Left renal pelvis (tissue), 4 donors: ENCODE measurements around the gene SEL1L3. TPM values are rescaled to one million over a fixed set of nuclear protein-coding genes. Genes with fewer than 3 reads are reported as not detected.

Source experiments
- DNase-seq, 4 donors: peaks; one replicate each; pipeline ENCODE4 v3.0.0-alpha.2; 2013; ENCODE audit warnings: low read depth in 4 of 4, low spot score in 3 of 4
- polyA plus RNA-seq, 4 donors: library from polyadenylated mRNA; unstranded; fragments of 120-200 nt; gene quantifications; one replicate each; pipeline ENCODE4 v1.2.1, GENCODE V29; 2013; ENCODE audit not compliant: insufficient read length in 4 of 4

Gene SEL1L3
- polyA plus RNA-seq, 4 donors = 11.2 to 25.6 (median 20.7) TPM

- DNase-seq = no peak
Measured at GRCh38 chr4:25759101-25759500, 103.7 kb downstream of the SEL1L3 start.

- no peak for DNase-seq
Measured at GRCh38 chr4:25757452-25757851, 105.3 kb downstream of the SEL1L3 start.

DNA sequence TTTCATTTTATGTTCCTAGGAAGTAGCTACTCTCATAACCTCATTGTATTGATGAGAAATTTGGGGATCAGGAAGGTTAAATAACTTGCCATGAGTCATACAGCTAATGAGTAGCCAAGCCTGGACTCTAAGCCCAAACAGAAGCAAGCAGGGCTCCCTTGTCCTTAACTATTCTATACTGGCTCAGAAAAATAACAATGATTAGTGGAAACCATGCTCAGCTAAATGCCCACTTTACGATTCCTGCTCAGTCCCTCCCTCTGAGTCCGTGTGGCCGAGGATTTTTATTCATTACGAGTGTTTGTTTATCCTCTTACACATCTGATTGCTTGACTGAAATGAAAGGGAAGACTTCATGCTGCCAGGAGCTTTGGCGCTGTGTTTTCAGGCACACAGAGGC, 106.3 kb downstream of the SEL1L3 start:
- DNase-seq = no peak

- DNase-seq = no peak
Measured at GRCh38 chr4:25755911-25756310, 106.9 kb downstream of the SEL1L3 start.

DNA sequence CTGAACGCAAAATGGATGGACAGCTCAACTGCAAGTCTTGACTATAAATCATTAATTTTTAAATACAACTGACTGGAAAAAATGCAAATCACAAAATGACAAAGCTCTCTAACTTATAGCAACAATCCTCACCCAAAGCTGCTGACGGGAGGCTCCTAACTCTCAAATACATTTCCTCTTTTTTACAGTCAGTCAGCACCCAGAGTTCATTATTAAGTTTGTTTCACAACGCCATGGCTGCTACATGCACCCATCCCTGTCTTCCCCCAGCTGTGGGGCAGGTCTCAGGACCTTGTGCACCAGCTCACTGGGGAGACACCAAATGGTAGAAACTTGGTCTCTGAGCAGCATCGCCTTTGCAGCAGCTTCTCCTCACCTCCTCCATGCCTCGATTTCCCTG, 109.5 kb downstream of the SEL1L3 start:
- DNase-seq = no peak

DNA sequence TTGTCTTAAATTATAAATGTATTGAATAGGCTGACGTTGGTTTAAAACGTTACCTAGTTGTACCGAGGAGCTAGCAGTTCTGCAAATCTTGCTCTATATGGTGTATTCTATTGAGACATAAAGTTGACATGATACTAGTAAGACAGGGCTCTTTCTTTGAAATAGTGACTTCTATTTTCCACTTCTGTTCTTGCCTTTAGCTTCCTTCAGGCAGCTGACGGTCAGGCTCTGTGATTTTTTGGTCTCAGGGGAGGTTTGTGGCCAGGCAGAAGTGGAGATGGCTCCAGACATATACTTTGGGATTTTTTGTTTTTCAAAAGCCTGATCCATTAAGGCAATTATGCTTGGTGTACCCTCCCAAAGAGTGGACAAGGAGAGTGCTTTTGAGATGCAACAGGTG, 111.9 kb downstream of the SEL1L3 start:
- DNase-seq = no peak

GRCh38 chr4:25749150-25749794, 113.5 kb downstream of the SEL1L3 start:
- no peak for DNase-seq

- no peak for DNase-seq
Measured at GRCh38 chr4:25743971-25744370, 118.8 kb downstream of the SEL1L3 start.

DNA sequence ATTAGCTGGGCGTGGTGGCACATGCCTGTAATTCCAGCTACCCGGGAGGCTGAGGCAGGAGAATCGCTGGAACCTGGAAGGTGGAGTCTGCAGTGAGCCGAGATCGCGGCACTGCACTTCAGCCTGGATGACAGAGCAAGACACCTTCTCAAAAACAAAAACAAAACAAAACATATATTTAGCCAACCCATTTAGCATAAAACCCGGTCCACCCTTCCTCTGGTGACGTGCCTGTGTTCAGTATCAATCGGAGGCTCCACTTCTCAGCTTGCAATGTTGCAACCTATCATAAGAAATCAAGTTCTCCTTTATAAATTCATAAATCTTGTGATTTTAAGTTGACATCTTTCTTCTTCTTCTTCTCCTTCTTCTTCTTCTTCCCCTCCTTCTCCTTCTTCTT, 133.2 kb downstream of the SEL1L3 start:
- DNase-seq = no peak

DNA sequence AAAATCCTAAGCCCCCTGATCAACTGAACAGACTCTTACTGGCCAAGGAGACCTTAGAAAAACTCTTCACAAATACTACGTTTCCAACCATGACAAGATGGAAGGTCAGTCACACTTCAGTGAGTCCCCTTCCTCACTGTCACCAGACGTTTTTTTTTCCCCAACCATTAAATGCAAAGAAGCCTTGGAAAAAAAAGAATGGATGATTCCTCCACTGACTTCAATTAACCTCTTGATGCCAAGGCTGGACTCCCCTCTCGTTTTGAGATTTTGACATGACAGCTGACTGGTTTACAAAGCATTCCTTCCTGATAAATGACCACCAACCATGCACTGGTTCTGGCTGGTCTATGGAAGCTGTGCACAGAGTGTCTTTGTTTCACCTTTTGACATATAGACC, 133.9 kb downstream of the SEL1L3 start:
- DNase-seq = no peak

DNA sequence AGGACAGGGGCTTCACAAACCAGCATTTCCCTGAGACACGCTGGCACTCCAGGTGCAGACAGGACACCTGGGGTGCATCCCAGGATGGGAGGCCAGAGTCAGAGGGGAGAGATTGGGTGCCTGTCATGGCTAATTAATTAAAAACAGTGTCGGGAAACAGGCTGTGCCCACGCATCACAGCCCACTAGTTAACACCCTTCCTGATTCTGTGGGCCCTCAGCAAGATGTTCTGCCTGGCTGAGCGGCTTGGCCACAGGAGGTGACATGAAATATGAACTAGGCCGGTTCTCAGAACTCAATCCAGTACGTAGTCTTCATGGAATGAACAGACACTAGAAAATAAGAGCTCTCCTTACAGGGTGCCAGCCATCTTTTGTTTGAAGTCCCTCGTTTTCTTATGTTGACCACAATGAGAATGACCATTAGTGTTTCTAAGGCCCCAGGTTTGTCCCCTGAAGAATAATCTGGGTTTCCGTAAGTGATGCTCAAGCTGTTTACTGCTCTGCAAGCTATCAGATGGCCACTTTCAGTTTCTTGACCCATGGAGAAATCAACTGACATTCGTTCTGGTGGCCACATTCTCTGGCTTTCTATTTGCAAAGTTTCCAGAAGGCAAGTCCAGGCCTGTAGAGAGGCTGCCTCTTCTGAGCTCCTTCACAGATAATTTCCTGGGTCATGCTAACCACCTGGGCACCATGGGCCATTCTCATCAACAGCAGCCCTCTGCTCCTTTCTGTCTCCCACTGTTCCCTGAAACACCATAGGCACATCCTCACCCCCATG, 134.9 kb downstream of the SEL1L3 start:
- peak in 1 of 4 donors; percentile 46 for DNase-seq

DNA sequence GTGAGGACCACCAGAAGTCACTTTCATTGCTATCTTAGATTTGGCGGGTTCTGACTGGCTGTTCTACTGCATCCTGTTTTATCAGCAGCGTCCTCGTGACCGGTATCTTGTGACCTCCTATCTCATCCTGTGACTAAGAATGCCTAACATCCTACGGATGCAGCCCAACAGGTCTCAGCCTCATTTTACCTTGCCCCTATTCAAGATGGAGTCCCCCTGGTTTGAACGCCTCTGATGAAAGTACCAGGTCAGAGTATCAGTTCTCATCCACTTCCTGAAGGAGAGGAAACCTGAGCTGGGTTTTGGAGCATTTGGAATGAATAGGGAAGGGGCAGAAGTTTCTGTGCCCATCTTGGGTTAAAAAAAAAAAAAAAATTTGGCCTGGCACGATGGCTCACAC, 136.9 kb downstream of the SEL1L3 start:
- DNase-seq = no peak

DNA sequence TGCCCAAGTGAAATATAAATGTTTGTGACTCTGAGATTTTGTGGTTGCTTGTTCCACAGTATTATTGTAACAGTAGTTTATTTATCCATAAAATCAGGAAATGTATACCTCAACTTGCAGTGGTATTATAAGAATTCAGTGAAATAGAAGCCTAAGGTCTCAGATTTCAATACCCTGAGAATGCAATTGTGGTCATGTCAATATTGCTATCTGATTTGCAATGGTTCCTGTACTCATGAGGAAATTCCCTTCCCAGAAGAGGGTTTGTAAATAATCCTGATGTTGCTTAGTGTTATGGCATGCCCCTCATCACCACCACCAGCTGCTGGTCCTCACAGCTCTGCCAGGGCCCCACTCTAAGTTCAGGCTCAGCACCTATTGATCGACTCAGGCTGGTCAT, 139.4 kb downstream of the SEL1L3 start:
- DNase-seq = no peak

- DNase-seq = no peak
Measured at GRCh38 chr4:25722964-25723363, 139.8 kb downstream of the SEL1L3 start.

DNA sequence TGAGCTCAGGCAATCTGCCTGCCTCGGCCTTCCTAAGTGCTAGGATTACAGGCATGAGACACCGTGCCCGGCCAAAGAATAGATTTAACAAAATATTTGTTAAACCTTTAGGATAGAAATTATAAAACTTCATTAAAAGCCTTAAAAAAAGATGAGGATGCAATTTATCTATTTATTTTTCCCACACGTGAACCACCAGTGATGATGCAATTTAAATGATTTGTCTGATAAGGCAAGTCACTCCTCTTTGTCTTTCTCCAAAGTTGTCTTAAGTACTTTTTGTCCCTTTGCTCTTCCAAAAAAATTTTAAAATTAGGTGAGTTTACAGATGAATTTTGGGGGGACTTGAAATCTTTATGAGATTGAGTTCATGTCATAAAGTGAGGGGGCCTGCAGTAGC, 149.0 kb downstream of the SEL1L3 start:
- no peak for DNase-seq

GRCh38 chr4:25712611-25713010, 150.2 kb downstream of the SEL1L3 start:
- no peak for DNase-seq

- no peak for DNase-seq
Measured at GRCh38 chr4:25710637-25711036, 152.2 kb downstream of the SEL1L3 start.

DNA sequence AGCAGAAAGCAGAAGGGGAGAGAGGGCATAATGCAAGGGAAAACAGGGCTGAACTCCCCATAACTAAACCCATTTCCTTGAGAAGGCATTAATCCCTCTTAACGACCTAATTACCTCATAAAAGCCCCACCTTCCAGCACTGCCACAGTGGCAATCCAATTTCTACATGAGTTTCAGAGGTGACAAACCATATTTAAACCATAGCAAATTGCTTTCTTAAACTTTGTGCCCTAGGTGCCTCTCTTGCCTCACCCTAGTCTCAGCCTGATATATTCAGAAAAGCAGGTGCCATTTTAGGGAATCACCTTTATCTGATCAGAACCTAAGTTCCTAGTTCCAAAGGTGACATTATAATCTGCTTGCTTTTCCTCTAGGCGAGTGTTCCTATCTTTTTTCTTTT, 158.3 kb downstream of the SEL1L3 start:
- DNase-seq = no peak

- DNase-seq = no peak
Measured at GRCh38 chr4:25703731-25704388, 158.9 kb downstream of the SEL1L3 start.

- no peak for DNase-seq
Measured at GRCh38 chr4:25702848-25703247, 159.9 kb downstream of the SEL1L3 start.

GRCh38 chr4:25700661-25701060, 162.1 kb downstream of the SEL1L3 start:
- DNase-seq = no peak

- DNase-seq = no peak
Measured at GRCh38 chr4:25697516-25697915, 165.3 kb downstream of the SEL1L3 start.
